ENCODE data around the gene DNASE1L1. TPM values are rescaled to one million over a fixed set of nuclear protein-coding genes. Genes with fewer than 3 reads are reported as not detected.

The DNASE1L1 gene
- total and polyA plus RNA-seq, 4 donors: 9.3 to 22.1 (median 16.7) TPM

DNA sequence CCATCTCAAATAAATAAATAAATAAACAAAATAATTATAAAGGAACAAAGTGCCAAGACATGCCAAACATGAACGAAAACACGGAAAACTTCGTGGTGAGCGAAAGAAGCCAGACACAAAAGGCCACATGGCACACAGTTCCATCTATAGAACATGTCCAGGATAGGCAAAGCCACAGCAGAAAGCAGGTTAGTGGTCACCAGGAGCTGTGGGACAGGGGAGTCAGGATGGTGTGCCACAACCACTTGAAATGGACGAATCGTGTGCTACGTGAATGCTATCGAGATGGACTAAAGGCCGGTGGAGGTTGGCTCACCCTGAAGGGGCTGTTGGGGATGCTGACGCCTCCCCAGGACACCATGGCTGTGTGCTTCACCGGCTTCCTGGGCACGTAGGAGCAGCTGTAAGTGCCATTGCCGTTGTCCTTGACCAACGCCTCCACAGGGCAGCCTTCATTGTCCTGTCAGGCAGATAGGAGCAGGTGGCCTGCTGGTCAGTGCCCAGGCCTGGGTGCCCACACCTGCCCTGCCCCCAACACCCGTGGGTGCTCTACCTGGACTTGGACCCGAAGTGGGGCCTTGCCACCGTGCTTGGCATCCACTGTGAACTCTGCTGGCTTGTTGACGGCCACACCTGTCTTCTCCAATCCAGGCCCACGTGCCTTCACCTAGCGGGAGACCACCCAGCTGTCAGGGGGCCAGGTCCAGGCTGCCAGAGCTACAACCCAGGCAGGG, 45.2 kb downstream of the DNASE1L1 start:
- Histone ChIP-seq H3K27ac (ENCODE audit: low read depth in 1 of 2, low read length in 2 of 2) (no peak overlapping the region), H3K4me1 (ENCODE audit: control insufficient read depth in 4 of 4, insufficient read depth in 4 of 4, low read length in 3 of 4) (peaks cover 5 to 15% (median 6%) of the 10 kb centered on the region in 4 donors), H3K9me3 (ENCODE audit: control insufficient read depth in 4 of 4, low read length in 3 of 4) (no peaks in the 10 kb centered on the region), H3K27me3 (ENCODE audit: control insufficient read depth in 4 of 4, insufficient read depth in 4 of 4, low read length in 3 of 4) (no peaks in the 10 kb centered on the region), H3K4me3 (ENCODE audit: low read depth in 1 of 3, low read length in 3 of 3) (no peak overlapping the region), H3K9ac (ENCODE audit: low read depth in 1 of 2, low read length in 2 of 2) (no peak overlapping the region), H3K36me3 (ENCODE audit: control insufficient read depth in 4 of 4, insufficient read depth in 3 of 4, low read depth in 1 of 4, low read length in 3 of 4) (peaks cover 0 to 2% (median 0%) of the 10 kb centered on the region in 4 donors)
- DNase-seq (ENCODE audit: low spot score): no peak
- no peak for TF ChIP-seq FOXA2 (IDR thresholded peaks at IDR 0.05)
- TF ChIP-seq GABPA (IDR thresholded peaks at IDR 0.05 in 1 of 2, conservative IDR thresholded peaks at IDR 0.05 in 1 of 2): no peak
- no peak for TF ChIP-seq EGR1 (IDR thresholded peaks at IDR 0.05; ENCODE audit: low read depth in 2 of 2)
- TF ChIP-seq FOXA1 (IDR thresholded peaks at IDR 0.05): no peak
- no peak for TF ChIP-seq TAF1 (conservative IDR thresholded peaks at IDR 0.05)
- TF ChIP-seq SP1 (IDR thresholded peaks at IDR 0.05): no peak
- no peak for TF ChIP-seq RAD21 (IDR thresholded peaks at IDR 0.05)
- TF ChIP-seq RXRA (IDR thresholded peaks at IDR 0.05): no peak
- TF ChIP-seq, protein P1, sequence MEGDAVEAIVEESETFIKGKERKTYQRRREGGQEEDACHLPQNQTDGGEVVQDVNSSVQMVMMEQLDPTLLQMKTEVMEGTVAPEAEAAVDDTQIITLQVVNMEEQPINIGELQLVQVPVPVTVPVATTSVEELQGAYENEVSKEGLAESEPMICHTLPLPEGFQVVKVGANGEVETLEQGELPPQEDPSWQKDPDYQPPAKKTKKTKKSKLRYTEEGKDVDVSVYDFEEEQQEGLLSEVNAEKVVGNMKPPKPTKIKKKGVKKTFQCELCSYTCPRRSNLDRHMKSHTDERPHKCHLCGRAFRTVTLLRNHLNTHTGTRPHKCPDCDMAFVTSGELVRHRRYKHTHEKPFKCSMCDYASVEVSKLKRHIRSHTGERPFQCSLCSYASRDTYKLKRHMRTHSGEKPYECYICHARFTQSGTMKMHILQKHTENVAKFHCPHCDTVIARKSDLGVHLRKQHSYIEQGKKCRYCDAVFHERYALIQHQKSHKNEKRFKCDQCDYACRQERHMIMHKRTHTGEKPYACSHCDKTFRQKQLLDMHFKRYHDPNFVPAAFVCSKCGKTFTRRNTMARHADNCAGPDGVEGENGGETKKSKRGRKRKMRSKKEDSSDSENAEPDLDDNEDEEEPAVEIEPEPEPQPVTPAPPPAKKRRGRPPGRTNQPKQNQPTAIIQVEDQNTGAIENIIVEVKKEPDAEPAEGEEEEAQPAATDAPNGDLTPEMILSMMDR (IDR thresholded peaks at IDR 0.05; ENCODE audit: low read depth, low read length, missing input control): no peak
- TF ChIP-seq, protein P2, sequence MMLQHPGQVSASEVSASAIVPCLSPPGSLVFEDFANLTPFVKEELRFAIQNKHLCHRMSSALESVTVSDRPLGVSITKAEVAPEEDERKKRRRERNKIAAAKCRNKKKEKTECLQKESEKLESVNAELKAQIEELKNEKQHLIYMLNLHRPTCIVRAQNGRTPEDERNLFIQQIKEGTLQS (IDR thresholded peaks at IDR 0.05): no peak
- TF ChIP-seq YY1 (IDR thresholded peaks at IDR 0.05): no peak
- 78% methylated on average over 20 of the region's 20 CpGs for WGBS

DNA sequence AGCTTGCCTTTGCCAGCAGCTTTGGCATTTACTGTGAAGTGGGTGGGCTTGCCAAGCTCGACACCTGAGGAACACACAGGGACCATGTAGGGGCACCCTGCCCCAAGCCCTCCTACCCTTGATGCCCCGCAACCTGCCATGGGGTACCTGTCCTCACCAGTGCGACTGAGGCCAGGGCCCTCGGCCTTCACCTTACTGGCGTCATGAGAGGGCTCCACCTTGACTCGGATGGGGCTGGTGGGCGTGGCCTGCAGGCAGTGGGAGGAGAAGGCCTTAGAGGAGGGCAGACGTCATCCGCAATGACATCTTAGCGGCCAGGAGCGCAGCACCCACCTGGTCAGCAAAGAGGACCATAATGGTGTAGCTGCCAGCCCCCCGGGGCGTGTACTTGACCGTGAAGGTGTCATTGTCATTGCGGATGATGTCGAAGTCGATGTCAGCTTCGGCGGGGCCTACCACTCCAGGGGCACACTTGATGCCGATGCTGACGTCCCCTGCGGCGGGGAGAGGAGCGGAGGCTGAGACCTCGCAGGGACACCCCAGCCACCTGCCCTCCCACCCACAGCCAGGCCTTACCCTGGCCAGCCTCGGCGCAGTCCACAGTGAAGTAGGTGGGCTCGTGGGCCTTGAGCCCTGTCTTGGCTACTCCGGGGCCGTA, 46.8 kb downstream of the DNASE1L1 start:
- H3K36me3 ChIP-seq (ENCODE audit: control insufficient read depth in 4 of 4, insufficient read depth in 3 of 4, low read depth in 1 of 4, low read length in 3 of 4): peaks cover 0 to 2% (median 0%) of the 10 kb centered on the region in 4 donors
- 91% methylated on average over 30 of the region's 30 CpGs for WGBS
- H3K27ac ChIP-seq (ENCODE audit: low read depth in 1 of 2, low read length in 2 of 2): no peak overlapping the region

More for the DNA sequence above, 46.8 kb downstream of the DNASE1L1 start:
- TF ChIP-seq TAF1 (conservative IDR thresholded peaks at IDR 0.05) (no peak), FOXA2 (IDR thresholded peaks at IDR 0.05) (no peak), FOXA1 (IDR thresholded peaks at IDR 0.05) (no peak), RXRA (IDR thresholded peaks at IDR 0.05) (no peak), HNF4A (conservative IDR thresholded peaks at IDR 0.05) (no peak), EGR1 (IDR thresholded peaks at IDR 0.05; ENCODE audit: low read depth in 2 of 2) (no peak), NR2F2 (IDR thresholded peaks at IDR 0.05) (no peak)
- TF ChIP-seq, protein P1 (IDR thresholded peaks at IDR 0.05; ENCODE audit: low read depth, low read length, missing input control): no peak
- TF ChIP-seq, protein P3, sequence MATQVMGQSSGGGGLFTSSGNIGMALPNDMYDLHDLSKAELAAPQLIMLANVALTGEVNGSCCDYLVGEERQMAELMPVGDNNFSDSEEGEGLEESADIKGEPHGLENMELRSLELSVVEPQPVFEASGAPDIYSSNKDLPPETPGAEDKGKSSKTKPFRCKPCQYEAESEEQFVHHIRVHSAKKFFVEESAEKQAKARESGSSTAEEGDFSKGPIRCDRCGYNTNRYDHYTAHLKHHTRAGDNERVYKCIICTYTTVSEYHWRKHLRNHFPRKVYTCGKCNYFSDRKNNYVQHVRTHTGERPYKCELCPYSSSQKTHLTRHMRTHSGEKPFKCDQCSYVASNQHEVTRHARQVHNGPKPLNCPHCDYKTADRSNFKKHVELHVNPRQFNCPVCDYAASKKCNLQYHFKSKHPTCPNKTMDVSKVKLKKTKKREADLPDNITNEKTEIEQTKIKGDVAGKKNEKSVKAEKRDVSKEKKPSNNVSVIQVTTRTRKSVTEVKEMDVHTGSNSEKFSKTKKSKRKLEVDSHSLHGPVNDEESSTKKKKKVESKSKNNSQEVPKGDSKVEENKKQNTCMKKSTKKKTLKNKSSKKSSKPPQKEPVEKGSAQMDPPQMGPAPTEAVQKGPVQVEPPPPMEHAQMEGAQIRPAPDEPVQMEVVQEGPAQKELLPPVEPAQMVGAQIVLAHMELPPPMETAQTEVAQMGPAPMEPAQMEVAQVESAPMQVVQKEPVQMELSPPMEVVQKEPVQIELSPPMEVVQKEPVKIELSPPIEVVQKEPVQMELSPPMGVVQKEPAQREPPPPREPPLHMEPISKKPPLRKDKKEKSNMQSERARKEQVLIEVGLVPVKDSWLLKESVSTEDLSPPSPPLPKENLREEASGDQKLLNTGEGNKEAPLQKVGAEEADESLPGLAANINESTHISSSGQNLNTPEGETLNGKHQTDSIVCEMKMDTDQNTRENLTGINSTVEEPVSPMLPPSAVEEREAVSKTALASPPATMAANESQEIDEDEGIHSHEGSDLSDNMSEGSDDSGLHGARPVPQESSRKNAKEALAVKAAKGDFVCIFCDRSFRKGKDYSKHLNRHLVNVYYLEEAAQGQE (IDR thresholded peaks at IDR 0.05): no peak
- TF ChIP-seq, protein P4, sequence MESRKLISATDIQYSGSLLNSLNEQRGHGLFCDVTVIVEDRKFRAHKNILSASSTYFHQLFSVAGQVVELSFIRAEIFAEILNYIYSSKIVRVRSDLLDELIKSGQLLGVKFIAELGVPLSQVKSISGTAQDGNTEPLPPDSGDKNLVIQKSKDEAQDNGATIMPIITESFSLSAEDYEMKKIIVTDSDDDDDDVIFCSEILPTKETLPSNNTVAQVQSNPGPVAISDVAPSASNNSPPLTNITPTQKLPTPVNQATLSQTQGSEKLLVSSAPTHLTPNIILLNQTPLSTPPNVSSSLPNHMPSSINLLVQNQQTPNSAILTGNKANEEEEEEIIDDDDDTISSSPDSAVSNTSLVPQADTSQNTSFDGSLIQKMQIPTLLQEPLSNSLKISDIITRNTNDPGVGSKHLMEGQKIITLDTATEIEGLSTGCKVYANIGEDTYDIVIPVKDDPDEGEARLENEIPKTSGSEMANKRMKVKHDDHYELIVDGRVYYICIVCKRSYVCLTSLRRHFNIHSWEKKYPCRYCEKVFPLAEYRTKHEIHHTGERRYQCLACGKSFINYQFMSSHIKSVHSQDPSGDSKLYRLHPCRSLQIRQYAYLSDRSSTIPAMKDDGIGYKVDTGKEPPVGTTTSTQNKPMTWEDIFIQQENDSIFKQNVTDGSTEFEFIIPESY (IDR thresholded peaks at IDR 0.05): no peak
- TF ChIP-seq, protein P5, sequence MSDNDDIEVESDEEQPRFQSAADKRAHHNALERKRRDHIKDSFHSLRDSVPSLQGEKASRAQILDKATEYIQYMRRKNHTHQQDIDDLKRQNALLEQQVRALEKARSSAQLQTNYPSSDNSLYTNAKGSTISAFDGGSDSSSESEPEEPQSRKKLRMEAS (IDR thresholded peaks at IDR 0.05): no peak
- Histone ChIP-seq H3K9me3 (ENCODE audit: control insufficient read depth in 4 of 4, low read length in 3 of 4) (no peaks in the 10 kb centered on the region), H3K9ac (ENCODE audit: low read depth in 1 of 2, low read length in 2 of 2) (no peak overlapping the region), H3K27me3 (ENCODE audit: control insufficient read depth in 4 of 4, insufficient read depth in 4 of 4, low read length in 3 of 4) (no peaks in the 10 kb centered on the region), H3K4me1 (ENCODE audit: control insufficient read depth in 4 of 4, insufficient read depth in 4 of 4, low read length in 3 of 4) (peaks cover 6 to 29% (median 14%) of the 10 kb centered on the region in 4 donors), H3K4me3 (ENCODE audit: low read depth in 1 of 3, low read length in 3 of 3) (no peak overlapping the region)
- DNase-seq (ENCODE audit: low spot score): no peak
